WTC11 (cell line): ENCODE measurements around the gene RIPK3. TPM values are rescaled to one million over a fixed set of nuclear protein-coding genes. Genes with fewer than 3 reads are reported as not detected.

Experiments used
- ATF1 ChIP-seq: sonication (generic); formaldehyde crosslinking; IDR thresholded peaks from 2 replicates; pipeline ENCODE4 v1.8.1; 2023; ENCODE audit warnings: mild to moderate bottlenecking, moderate library complexity, missing genetic modification reagents
- CDX4 ChIP-seq: fragments of 250-450 bp; sonication (Bioruptor Pico); IDR thresholded peaks from 2 replicates; pipeline ENCODE4 v1.9.0; 2021; ENCODE audit warnings: moderate library complexity, mild to moderate bottlenecking, inconsistent platforms, borderline replicate concordance
- CREM ChIP-seq: sonication (generic); formaldehyde crosslinking; IDR thresholded peaks from 2 replicates; pipeline ENCODE4 v1.8.1; 2022; ENCODE audit warnings: mild to moderate bottlenecking, missing genetic modification reagents, moderate library complexity
- E2F1 ChIP-seq: sonication (generic); formaldehyde crosslinking; IDR thresholded peaks from 2 replicates; pipeline ENCODE4 v1.8.0; 2022; ENCODE audit warnings: mild to moderate bottlenecking, missing genetic modification reagents
- EMX1 ChIP-seq: fragments of 250-450 bp; sonication (Bioruptor Pico); IDR thresholded peaks from 2 replicates; pipeline ENCODE4 v1.8.0; 2021; ENCODE audit warnings: mild to moderate bottlenecking
- ERG ChIP-seq: fragments of 250-450 bp; sonication (Bioruptor Pico); IDR thresholded peaks from 2 replicates; pipeline ENCODE4 v1.8.0; 2021; ENCODE audit warnings: mild to moderate bottlenecking
- FOXK1 ChIP-seq: sonication (generic); formaldehyde crosslinking; IDR thresholded peaks from 2 replicates; pipeline ENCODE4 v1.8.0; 2022; ENCODE audit warnings: mild to moderate bottlenecking, moderate library complexity, missing genetic modification reagents
- FOXP4 ChIP-seq: sonication (generic); formaldehyde crosslinking; IDR thresholded peaks from 2 replicates; pipeline ENCODE4 v1.8.0; 2022; ENCODE audit warnings: mild to moderate bottlenecking, missing genetic modification reagents
- GRHL2 ChIP-seq: fragments of 250-450 bp; sonication (Bioruptor Pico); IDR thresholded peaks from 2 replicates; pipeline ENCODE4 v1.8.0; 2022; ENCODE audit warnings: mild to moderate bottlenecking, moderate library complexity; ENCODE audit not compliant: insufficient replicate concordance, severe bottlenecking
- IRF1 ChIP-seq: sonication (generic); formaldehyde crosslinking; IDR thresholded peaks from 2 replicates; pipeline ENCODE4 v1.8.0; 2023; ENCODE audit warnings: missing genetic modification reagents
- KAT7 ChIP-seq: sonication (generic); formaldehyde crosslinking; IDR thresholded peaks from 2 replicates; pipeline ENCODE4 v1.8.1; 2023; ENCODE audit warnings: missing genetic modification reagents, mild to moderate bottlenecking, borderline replicate concordance
- MAX ChIP-seq: sonication (generic); formaldehyde crosslinking; IDR thresholded peaks from 2 replicates; pipeline ENCODE4 v1.8.0; 2022; ENCODE audit warnings: mild to moderate bottlenecking, missing genetic modification reagents
- MLX ChIP-seq: sonication (generic); formaldehyde crosslinking; IDR thresholded peaks from 2 replicates; pipeline ENCODE4 v1.8.1; 2023; ENCODE audit warnings: mild to moderate bottlenecking, missing genetic modification reagents, moderate library complexity
- NFYB ChIP-seq: sonication (generic); formaldehyde crosslinking; conservative IDR thresholded peaks from 2 replicates; pipeline ENCODE4 v1.8.0; 2022; ENCODE audit warnings: low read depth, missing genetic modification reagents
- NR1H2 ChIP-seq: sonication (generic); formaldehyde crosslinking; IDR thresholded peaks from 2 replicates; pipeline ENCODE4 v1.9.0; 2021; ENCODE audit warnings: mild to moderate bottlenecking, moderate library complexity, missing genetic modification reagents
- NR2C2 ChIP-seq: sonication (generic); formaldehyde crosslinking; IDR thresholded peaks from 2 replicates; pipeline ENCODE4 v1.8.0; 2022; ENCODE audit warnings: mild to moderate bottlenecking, missing genetic modification reagents
- PREB ChIP-seq: sonication (generic); formaldehyde crosslinking; IDR thresholded peaks from 2 replicates; pipeline ENCODE4 v1.8.1; 2022; ENCODE audit warnings: mild to moderate bottlenecking, missing genetic modification reagents, moderate library complexity, borderline replicate concordance
- SMAD3 ChIP-seq: sonication (generic); formaldehyde crosslinking; IDR thresholded peaks from 2 replicates; pipeline ENCODE4 v1.8.0; 2022; ENCODE audit warnings: missing genetic modification reagents, mild to moderate bottlenecking, borderline replicate concordance
- SMAD4 ChIP-seq: sonication (generic); formaldehyde crosslinking; IDR thresholded peaks from 2 replicates; pipeline ENCODE4 v1.8.0; 2022; ENCODE audit warnings: mild to moderate bottlenecking, missing genetic modification reagents
- TEAD1 ChIP-seq: sonication (generic); formaldehyde crosslinking; IDR thresholded peaks from 2 replicates; pipeline ENCODE4 v1.8.0; 2022; ENCODE audit warnings: mild to moderate bottlenecking, missing genetic modification reagents
- USF1 ChIP-seq: sonication (generic); formaldehyde crosslinking; IDR thresholded peaks from 2 replicates; pipeline ENCODE4 v1.8.0; 2022; ENCODE audit warnings: mild to moderate bottlenecking, missing genetic modification reagents
- USF2 ChIP-seq: sonication (generic); formaldehyde crosslinking; IDR thresholded peaks from 2 replicates; pipeline ENCODE4 v1.8.1; 2023; ENCODE audit warnings: mild to moderate bottlenecking, missing genetic modification reagents, moderate library complexity
- ZNF138 ChIP-seq: sonication (generic); formaldehyde crosslinking; conservative IDR thresholded peaks from 2 replicates; pipeline ENCODE4 v1.8.1; 2022; ENCODE audit warnings: mild to moderate bottlenecking, moderate library complexity, missing genetic modification reagents
- ZNF281 ChIP-seq: sonication (generic); formaldehyde crosslinking; IDR thresholded peaks from 2 replicates; pipeline ENCODE4 v1.8.0; 2023; ENCODE audit warnings: mild to moderate bottlenecking, missing genetic modification reagents
- ZNF396 ChIP-seq: fragments of 250-450 bp; sonication (Bioruptor Pico); IDR thresholded peaks from 2 replicates; pipeline ENCODE4 v1.8.0; 2021; ENCODE audit warnings: mild to moderate bottlenecking, moderate library complexity, borderline replicate concordance
- total RNA-seq: library from RNA; stranded (reverse); gene quantifications from 3 replicates; pipeline ENCODE4 v1.2.3, GENCODE V29; 2021

RIPK3 gene
- total RNA-seq, 1 experiment from 2014 or later: 0.83 TPM

- TF ChIP-seq GRHL2 (CRISPR knock-in tag) (no peak), ZNF138 (CRISPR knock-in tag) (peak; percentile 89; the same call in 1 of the 2 replicates), CREM (CRISPR knock-in tag) (no peak), ZNF396 (CRISPR knock-in tag) (no peak), TEAD1 (CRISPR knock-in tag) (peak; percentile 99), IRF1 (CRISPR knock-in tag) (peak; percentile 98), EMX1 (CRISPR knock-in tag) (no peak), USF1 (CRISPR knock-in tag) (peak; percentile 86), USF2 (0 out of 2 replicates have a peak, but pooled peaks have one; percentile 29), ATF1 (CRISPR knock-in tag) (peak; percentile 94), SMAD3 (CRISPR knock-in tag) (peak; percentile 87), ZNF281 (CRISPR knock-in tag) (peak; percentile 98), KAT7 (CRISPR knock-in tag) (no peak; the same call in 1 of the 2 replicates), NFYB (peak; percentile 66), E2F1 (CRISPR knock-in tag) (peak; percentile 95), NR1H2 (CRISPR knock-in tag) (peak; percentile 94), FOXK1 (CRISPR knock-in tag) (peak; percentile 90), SMAD4 (CRISPR knock-in tag) (peak; percentile 95), CDX4 (CRISPR knock-in tag) (no peak), MAX (CRISPR knock-in tag) (peak; percentile 99), PREB (CRISPR knock-in tag) (peak; percentile 97), MLX (CRISPR knock-in tag) (0 out of 2 replicates have a peak, but pooled peaks have one; percentile 36), NR2C2 (CRISPR knock-in tag) (peak; percentile 81), FOXP4 (CRISPR knock-in tag) (peak; percentile 96), ERG (CRISPR knock-in tag) (no peak)
Observed at GRCh38 chr14:24332268-24332993, 7.4 kb downstream of the RIPK3 start (continued).
